Activated gamma-delta T cell treated with Interleukin-2 at 50 U/mL for 16 hours (primary cell): ENCODE results near the gene MYH9.
"Not testable (repeated sequence)": the region's sequence is repeated elsewhere in the genome, so short reads cannot be mapped to it uniquely, and the experiment has no call there.

ENCODE experiments used
- DNase-seq: peaks from one replicate; pipeline ENCODE4 v3.0.0-alpha.2; 2020

MYH9 gene

GRCh38 chr22:36387959-36388726 is at the start of gene MYH9:
Gene MYH9, minus strand, starts transcription at chr22:36387967. Its CDS starts 38,731 bp downstream, at chr22:36349236.
- peak; percentile 99 for DNase-seq

DNA sequence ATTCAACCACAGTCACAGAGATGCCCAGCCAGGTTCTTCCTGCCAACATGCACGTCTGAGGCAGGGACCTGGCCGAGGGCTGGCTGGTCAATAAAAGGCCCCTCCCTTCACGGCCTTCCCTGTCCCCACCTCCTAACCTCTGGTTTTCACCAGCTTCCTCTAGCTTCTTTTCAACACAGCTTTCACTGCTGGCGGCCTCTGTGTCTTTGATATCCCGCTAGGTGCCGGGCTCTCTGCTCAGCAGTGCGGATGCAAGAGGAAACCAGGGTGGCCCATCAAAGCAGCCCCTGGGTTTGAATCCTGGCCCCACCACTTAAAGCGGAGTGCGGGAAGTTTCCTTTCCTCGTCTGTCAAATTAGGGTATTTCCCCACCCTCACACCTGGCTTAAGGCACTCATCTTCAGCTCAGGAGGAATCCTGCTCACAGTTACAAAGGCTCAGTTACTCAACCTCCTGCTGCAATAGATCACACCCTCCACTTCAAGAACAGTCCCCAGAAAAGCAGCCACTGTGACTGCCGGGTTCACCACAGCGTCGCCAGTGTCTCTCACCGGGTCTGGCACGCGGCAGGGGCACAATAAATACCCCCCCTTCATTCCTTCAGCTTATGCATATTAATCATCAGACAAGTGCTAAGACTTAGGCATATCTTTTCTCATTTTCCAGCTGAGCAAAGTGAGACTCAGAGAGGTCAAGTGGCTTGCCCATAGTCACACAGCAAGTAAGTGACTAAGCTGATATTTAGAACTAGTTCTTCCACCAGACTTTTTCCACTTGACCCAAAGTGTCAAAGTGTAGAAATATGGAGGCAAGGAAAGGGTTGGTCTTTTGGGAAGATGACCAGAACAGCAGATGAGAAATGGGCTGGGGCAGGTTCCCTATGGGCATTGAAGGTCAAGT is 48.0 kb upstream of the MYH9 start:
- peak; percentile 65 for DNase-seq

DNA sequence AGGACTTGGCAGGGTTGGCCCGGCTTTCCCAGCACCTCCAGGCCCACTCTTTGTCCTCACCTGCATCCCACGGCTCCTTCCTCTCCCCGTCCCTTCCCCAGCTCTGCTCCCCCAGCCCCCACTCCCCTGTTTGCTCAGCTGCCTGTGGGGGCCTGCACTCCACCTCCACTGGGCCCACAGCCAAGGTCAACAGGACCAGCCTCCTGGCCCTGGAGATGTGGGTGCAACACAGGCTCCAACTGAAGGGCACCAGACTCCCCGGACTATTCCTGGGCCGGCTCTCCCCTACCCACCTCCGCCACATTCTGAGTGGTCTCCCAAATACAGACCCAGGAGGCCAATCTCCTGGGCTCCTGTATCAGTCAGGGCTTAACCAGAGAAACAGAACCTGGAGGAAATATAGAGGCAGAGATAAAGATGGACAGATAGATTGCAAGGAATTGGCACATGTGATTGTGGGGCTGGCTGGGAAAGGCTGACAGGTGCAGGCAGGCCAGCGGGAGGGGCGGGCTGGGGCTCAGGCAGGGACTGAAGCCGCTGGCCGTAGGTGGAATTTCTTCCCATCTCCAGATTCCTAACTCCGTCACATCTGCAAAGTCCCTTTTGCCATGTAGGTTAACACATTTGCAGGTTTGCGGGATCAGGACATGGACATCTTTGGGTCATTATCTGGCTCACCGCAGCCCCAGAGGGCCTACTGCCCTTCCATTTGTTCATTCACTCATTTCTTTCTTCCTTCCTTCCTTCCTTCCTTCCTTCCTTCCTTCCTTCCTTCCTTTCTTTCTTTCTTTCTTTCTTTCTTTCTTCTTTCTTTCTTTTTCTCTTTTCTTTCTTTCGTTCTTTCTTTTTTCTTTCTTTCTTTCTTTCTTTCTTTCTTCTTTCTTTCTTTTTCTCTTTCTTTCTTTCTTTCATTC is 45.8 kb upstream of the MYH9 start:
- DNase-seq, result no peak

- DNase-seq, result no peak
Measured at GRCh38 chr22:36432592-36433317, 45.0 kb upstream of the MYH9 start.

- no peak for DNase-seq
Measured at GRCh38 chr22:36431977-36432376, 44.2 kb upstream of the MYH9 start.

DNA sequence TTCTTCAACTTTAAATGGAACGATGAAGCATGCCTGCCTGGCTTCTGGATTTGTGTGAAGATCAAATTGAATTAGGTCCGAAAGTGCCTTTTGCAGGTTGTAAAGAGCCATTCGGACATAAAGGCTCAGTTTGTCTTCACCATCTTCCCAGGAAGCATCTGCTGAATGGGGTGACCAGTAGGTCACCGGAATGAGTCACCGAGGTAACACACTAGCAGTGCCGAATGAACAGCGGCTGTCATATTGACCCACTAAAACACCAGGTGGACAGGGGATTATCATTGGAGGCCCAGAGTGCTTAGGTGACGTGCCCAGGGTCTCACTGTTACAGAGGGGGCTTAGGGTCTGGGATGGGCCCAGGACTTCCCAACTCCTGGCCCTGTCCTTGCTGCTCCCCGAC is 43.1 kb upstream of the MYH9 start:
- DNase-seq, result no peak

DNA sequence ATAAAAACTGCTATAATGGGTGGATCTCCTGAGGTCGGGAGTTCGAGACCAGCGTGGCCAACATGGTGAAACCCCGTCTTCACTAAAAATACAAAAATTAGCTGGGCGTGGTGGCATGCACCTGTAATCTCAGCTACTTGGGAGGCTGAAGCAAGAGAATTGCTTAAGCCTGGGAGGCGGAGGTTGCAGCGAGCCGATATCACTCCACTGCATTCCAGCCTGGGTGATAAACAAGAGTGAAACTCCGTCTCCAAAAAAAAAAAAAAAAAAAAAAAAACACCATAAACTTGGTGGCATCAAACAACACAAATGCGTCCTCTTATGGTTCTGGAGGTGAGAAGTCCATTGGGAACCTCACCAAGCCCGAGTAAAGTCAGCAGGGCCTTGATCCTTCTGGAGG is 40.2 kb upstream of the MYH9 start:
- not testable (repeated sequence) for DNase-seq

GRCh38 chr22:36425977-36426523 is 38.3 kb upstream of the MYH9 start:
- no peak for DNase-seq

GRCh38 chr22:36424901-36425579 is 37.3 kb upstream of the MYH9 start:
- no peak for DNase-seq

DNA sequence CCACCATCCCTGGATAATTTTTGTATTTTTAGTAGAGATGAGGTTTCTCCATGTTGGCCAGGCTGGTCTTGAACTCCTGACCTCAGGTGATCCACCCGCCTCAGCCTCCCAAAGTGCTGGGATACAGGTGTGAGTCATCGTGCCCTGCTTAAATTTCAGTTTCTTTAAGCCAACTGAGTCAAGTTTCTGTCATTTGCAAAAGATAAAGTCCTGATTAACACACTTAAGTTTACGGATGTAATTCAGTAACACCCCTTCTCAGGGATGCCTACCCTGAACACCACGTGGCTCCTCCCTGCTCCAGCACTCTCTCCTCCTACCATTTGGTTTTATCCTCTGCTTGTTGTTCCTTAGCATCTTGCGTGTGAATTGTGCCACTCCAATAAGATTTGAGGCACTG is 36.7 kb upstream of the MYH9 start:
- not testable (repeated sequence) for DNase-seq

DNA sequence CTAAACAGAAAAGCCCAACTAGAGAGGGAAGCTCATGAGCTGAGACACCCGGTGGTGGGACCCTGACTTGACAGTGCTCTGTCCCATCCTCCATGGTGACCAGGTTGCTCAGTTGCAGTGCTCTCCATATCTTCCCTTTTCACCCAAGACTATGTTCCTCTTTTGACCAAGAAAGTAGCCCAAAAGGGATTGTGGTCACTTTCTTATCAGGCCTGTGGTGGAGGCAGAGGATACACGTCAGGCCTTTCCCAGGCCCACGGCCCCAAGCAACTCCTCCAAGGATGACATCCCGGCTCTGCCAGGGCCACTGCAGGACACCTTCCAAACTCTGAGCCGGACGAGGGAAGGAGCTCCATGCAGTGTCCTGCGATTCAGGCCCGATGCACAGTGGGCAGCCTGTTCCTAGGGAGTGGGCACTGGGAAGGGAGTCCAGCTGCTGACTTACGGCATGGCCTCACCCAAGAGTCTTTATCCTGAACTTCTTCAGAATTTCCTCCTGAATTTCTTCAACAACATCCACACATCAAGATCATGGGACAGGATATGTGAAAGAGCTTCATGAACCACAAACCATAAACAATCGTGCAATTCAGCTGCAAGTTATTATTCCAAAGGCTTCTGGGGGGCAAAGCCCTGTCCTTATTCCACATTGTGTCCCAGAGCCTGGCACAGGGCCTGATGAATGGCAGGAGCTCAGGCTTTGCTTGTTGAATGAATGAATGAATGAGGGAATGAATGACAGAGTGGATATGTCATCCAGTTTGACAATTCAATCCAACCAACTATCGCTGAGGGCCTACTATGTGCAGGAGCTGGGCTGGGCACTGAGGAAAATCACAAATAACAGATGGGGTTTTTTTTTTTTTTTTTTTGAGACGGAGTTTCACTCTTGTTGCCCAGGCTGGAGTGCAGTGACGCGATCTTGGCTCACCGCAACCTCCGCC is 36.0 kb upstream of the MYH9 start:
- DNase-seq, result no peak

DNA sequence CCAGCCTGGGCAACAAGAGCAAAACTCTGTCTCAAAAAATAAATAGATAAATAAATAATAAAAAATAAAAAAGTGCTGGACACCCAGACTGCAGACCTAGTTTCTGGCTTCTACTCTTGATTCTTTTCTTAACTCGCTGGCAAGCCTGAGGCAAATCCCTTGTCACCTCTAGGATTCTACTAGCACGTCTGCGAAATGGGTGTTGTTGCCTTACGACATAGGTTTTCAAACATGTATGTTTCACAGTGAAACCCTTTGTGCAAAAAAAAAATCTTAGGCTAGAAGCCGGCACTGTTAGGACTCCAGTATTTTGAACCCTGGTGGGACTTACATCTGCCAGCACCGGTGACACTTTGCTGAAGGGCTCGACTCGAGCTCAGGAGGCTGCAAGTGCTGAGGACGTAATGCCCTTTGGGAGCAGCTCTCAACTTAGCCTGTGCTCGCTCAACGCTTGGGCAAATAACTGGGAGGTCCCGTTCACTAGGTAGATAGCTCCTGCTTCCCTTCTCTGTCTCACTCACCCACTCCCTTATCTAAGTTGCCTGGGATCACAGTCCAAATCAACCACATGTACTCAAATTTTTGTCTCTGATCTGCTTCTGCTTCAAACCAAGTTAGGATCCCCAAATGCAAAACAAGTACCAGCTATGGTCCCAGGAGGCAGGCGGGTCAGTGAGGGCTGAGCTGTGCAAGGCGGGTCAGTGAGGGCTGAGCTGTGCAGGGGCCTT is 34.7 kb upstream of the MYH9 start:
- DNase-seq, result no peak

- no peak for DNase-seq
Measured at GRCh38 chr22:36419912-36420882, 32.4 kb upstream of the MYH9 start.

DNA sequence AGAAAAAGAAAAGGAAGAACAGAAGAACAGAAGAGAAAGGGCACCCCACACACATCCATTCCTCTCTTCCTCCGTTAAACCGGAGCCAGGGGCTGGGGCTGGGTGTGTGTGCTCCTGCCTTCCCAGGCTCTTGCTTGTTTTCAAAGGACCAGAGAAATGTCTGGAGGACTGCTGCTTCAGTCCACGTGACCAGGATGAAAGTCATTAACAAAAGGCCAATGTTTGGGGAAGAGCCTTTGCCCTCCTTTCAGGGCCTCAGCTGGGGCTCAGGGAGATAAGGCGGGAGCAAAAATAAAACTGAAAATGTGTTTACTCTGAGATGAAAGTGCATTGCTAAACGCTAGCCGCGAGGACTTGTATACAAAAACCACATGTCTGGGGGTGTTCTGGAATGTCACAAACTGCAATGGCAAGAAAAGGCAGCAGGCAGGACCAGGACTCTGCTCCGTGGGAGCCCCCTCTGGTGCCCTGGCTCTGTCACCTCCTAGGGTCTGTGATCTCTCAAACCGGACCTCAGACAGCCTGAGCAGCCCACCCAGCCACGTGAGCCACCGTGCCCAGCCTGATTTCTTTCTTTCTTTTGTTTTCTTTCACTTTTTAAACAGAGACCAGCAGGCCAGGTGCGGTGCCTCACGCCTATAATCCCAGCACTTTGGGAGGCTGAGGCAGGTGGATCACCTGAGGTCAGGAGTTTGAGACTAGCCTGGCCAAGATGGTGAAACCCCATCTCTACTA is 31.6 kb upstream of the MYH9 start:
- DNase-seq, result no peak

- DNase-seq, result no peak
Measured at GRCh38 chr22:36417281-36417686, 29.5 kb upstream of the MYH9 start.

GRCh38 chr22:36415415-36416168 is 27.8 kb upstream of the MYH9 start:
- no peak for DNase-seq
